GM12865 (cell line): ENCODE measurements around the gene HMGB4.

Source experiments
- DNase-seq: peaks from one replicate; pipeline ENCODE4 v3.0.0; 2010; ENCODE audit warnings: low read depth
- H3K4me3 ChIP-seq: 2 replicates; pipeline ENCODE4 v1.5.1; 2011; ENCODE audit warnings: mild to moderate bottlenecking, low read depth, low read length, control low read depth
- TF ChIP-seq, protein P1 (sequence below): IDR thresholded peaks from 2 replicates; pipeline ENCODE4 v1.5.1; 2011; ENCODE audit warnings: low read length, control low read depth, low read depth, inconsistent platforms; ENCODE audit not compliant: insufficient read depth; ENCODE audit errors: missing control alignments

Gene HMGB4

DNA sequence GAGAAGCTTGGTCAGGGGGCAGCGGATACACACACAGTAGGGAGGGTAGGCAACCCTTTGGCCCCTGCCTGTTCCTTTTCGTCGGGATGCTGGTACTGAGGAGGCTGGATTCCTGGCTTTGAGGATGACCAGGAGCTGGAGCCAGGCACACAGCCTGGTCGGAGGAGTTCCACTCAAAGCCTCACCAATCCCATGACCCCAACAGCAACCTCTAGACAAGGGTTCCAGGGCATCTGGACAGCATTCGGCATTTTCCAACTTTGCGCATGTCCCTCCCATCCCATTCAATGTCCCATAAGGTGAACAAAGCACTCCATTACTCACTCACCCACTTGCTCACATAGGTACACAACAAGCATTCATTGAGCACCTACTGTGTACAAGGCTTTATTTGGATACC lies 42.6 kb upstream of the HMGB4 start:
- H3K4me3 ChIP-seq = no peak overlapping the region
- no peak for DNase-seq
- TF ChIP-seq, protein P1, sequence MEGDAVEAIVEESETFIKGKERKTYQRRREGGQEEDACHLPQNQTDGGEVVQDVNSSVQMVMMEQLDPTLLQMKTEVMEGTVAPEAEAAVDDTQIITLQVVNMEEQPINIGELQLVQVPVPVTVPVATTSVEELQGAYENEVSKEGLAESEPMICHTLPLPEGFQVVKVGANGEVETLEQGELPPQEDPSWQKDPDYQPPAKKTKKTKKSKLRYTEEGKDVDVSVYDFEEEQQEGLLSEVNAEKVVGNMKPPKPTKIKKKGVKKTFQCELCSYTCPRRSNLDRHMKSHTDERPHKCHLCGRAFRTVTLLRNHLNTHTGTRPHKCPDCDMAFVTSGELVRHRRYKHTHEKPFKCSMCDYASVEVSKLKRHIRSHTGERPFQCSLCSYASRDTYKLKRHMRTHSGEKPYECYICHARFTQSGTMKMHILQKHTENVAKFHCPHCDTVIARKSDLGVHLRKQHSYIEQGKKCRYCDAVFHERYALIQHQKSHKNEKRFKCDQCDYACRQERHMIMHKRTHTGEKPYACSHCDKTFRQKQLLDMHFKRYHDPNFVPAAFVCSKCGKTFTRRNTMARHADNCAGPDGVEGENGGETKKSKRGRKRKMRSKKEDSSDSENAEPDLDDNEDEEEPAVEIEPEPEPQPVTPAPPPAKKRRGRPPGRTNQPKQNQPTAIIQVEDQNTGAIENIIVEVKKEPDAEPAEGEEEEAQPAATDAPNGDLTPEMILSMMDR = no peak

DNA sequence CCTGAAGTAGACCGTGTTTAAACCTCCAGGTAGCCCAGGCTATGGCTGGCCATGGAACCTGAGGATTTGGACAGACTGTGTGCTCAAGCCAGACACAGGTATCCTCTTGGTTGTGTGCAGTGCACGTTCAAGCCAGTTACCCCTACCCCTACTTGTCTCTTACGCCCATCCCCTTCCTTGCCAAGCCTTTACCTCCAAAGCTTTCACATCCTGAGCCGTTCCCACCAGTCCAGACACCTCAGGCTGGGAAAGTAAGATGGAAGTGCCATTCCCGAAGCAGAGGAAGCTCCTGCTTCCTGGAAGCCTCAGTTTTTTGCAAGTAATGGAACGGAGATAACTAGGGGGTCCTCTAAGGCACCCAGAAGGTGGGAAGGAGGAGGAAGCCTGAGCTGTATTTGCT lies 41.5 kb upstream of the HMGB4 start:
- DNase-seq = no peak
- no peak overlapping the region for H3K4me3 ChIP-seq
- TF ChIP-seq, protein P1 = no peak

DNA sequence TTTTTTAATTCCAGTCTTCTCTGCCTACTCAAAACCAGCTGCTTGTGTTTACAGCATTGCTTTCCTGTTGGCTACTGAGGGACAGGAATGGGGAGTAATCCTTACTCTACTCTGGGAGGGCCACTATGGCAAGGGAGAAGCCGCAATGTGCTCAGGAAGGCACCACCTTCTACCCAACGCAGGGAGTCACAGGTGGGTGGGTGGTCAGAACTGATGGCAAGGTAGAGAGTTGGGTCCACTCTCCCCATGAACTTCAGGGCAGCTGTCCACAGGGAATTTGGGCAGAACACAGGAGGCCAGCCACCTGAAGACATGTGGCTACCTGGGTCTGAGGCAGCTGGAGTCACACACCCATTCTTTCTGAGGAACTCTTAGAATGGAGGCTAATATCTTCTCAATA lies 40.5 kb upstream of the HMGB4 start:
- TF ChIP-seq, protein P1 = no peak
- DNase-seq = no peak
- no peak overlapping the region for H3K4me3 ChIP-seq

DNA sequence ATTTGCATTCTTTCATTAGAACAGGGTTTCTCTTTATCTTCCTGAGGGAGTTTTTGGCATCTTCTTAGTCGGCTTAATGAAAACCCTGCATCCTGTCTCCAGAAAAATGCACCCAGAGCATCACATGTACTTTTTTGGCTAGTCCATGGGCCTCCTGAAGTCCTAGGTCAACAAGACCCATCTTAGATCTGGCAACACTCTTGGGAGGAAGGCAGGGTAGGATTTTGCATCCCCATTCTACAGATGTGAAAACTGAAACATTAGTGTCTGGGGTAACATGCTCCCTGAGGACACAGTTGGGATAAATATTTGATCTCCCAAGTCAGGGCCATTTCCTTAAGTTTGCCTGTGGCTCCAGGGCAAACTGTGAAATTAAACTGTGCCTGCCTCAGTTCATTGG lies 40.0 kb upstream of the HMGB4 start:
- no peak overlapping the region for H3K4me3 ChIP-seq
- TF ChIP-seq, protein P1 = no peak
- DNase-seq = no peak

DNA sequence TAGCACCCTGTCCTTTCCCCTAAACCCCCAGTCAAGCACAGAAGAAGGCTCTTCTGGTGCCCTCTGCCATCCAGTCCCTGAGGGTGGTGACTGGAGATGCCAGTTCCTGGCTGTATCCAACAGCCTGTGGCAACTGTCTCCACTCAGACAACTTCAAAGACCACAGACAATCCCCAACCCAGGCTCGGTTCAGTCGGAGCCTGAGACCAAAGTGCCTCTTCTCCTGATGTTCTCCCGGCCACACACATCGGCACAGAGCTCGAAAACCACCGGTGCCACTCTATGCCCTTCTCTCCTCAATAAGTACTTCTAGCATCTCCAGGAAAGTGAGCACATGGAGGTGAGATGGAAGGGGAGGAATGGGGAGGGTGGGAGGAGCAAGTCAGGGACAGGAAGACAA lies 39.6 kb upstream of the HMGB4 start:
- no peak overlapping the region for H3K4me3 ChIP-seq
- DNase-seq = no peak
- TF ChIP-seq, protein P1 = no peak

DNA sequence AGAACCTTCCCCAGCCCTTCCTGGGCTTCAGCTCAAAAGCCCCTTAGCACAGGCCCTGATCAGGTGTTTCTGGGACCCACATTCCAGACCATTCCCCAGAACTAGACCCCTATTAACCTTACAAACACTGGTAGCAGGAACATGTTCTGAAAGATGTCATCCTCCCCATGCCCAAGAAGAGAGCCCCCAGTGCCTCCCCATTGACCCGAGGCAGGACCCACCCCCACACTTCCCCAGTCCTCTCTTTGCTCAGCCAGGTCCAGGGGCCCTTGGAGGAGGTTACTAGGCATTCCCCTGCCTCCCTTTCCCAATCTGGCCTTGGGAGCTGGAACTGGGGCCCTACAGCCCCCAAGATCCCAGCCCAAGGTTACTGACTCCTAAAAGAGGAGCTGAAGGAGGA lies 38.9 kb upstream of the HMGB4 start:
- no peak overlapping the region for H3K4me3 ChIP-seq
- DNase-seq = no peak
- TF ChIP-seq, protein P1 = no peak

DNA sequence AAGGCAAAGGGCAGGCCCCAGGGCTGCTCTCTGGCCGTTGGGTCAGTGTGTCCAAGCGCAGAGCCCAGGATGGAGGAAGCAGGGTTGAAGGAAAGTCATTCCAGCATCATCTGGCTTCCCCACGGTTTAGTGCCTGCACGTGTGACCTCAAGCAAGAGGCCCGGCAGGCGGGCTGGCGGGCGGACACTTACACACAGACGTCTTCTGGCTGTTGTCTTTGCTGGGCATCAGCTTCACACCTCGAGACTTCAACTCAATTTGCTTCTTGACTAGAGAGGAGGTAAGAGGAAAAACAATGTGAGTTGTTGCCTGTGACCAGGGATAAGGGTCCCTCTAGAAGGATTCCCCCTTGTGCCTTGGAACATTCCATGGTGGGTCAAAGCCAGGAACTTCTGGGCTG lies 38.4 kb upstream of the HMGB4 start:
- no peak overlapping the region for H3K4me3 ChIP-seq
- no peak for DNase-seq
- TF ChIP-seq, protein P1 = no peak
